MG63 (cell line): ENCODE measurements around the gene IMPDH1. TPM values are rescaled to one million over a fixed set of nuclear protein-coding genes. Genes with fewer than 3 reads are reported as not detected.

Source experiments
- DNase-seq: peaks from one replicate; pipeline ENCODE4 v3.0.0-alpha.2; 2020
- H3K27me3 ChIP-seq: fragments of 250-450 bp; sonication (Bioruptor Pico); 2 replicates; pipeline ENCODE4 v1.5.1; 2020; ENCODE audit warnings: mild to moderate bottlenecking, moderate library complexity
- H3K36me3 ChIP-seq: fragments of 250-450 bp; sonication (Bioruptor Pico); 2 replicates; pipeline ENCODE4 v1.5.1; 2020; ENCODE audit warnings: mild to moderate bottlenecking, moderate library complexity
- H3K4me3 ChIP-seq: fragments of 250-450 bp; sonication (Bioruptor Pico); 2 replicates; pipeline ENCODE4 v1.5.1; 2020; ENCODE audit warnings: mild to moderate bottlenecking, moderate library complexity
- H3K9me3 ChIP-seq: fragments of 250-450 bp; sonication (Bioruptor Pico); 2 replicates; pipeline ENCODE4 v1.5.1; 2020; ENCODE audit warnings: mild to moderate bottlenecking, moderate library complexity
- total RNA-seq: library from RNA; depleted of rRNA; stranded (reverse); fragments of >200 nt; shearing (Covaris generic); gene quantifications from 2 replicates; pipeline ENCODE4 v1.2.3, GENCODE V29; 2014; ENCODE audit warnings: low replicate concordance

The IMPDH1 gene
- total RNA-seq, 1 experiment from 2014 or later = 67.6 TPM

DNA sequence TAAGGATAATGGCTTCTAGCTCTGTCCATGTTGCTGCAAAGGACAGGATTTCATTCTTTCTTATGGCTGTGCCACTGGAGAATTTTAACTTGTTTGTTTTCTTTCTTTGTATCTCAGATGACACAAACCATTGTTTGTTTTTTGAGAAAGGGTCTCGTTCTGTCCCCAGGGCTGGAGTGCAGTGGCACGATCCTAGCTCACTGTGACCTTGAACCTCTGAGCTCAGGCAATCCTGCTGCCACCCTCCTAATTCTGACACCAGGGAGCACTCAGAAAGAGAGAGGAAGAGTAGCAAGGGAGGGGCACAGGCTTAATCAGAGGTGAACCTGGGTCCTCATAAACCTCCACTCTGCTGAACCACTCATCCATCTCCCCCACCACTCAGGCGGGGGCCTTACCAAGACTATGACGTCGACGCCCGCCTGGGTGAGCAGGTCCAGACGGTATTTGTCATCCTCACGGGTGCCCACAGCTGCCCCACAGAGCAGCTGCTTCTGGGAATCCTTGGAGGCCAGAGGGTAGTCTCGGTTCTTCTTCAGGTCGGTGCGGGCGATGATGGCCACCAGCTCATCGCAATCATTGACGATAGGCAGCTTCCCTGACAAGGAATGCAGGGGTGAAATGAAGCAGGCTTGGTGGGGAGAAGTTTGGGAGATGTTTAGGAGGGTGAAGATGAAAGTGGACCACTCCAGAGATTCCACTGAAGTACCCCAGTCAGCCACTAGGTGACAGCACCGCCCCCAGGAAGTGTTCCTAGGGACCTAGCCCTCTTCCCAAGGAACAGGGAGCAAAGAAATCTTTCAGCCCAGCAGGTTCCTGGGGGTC lies 11.6 kb downstream of the IMPDH1 start:
- DNase-seq = no peak
- H3K9me3 ChIP-seq = no peaks in the 10 kb centered on the region
- no peaks in the 10 kb centered on the region for H3K27me3 ChIP-seq
- H3K36me3 ChIP-seq = peaks cover 8% of the 10 kb centered on the region
- H3K4me3 ChIP-seq = no peak overlapping the region

DNA sequence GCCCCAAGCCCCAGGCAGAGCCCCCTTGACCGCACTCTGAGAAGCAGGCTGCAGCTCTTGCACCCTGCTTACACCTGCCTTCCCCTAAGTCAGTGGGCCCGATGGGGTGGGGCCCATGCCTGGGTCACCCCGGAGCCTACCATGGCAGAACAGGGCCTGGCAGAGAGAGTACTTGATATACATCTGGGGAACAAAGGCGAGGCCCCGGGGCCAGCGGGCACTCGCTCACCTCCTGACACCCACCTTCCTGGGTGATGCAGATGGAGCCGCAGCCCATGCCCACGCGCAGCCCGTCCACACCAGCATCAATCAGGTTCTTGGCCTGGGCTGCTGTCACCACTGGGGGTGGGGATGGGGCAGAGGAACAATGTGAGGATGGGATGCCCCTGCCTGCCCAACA lies 13.4 kb downstream of the IMPDH1 start:
- no peak overlapping the region for H3K4me3 ChIP-seq
- H3K9me3 ChIP-seq = no peaks in the 10 kb centered on the region
- H3K27me3 ChIP-seq = no peaks in the 10 kb centered on the region
- no peak for DNase-seq
- peaks cover 8% of the 10 kb centered on the region for H3K36me3 ChIP-seq

DNA sequence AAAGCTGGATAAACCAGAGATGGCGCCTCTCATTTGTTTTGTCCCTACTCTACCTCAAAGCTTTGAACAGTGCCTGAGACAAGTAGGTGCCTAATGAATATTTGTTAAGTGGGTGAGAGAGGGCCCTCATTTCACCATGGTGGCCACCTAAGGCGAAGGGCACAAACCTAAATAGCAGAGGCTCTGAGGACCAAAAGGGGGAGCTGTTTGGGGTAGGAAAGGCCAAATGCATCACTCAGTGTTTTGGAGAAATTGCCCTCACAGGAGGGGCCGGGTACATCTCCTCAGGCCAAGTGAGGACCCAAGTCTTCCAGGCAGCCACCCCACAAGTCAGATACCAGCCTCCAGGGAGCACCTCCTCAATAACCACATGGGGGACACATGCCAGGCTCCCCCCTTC lies 14.0 kb downstream of the IMPDH1 start:
- Histone ChIP-seq H3K27me3 (no peaks in the 10 kb centered on the region), H3K4me3 (no peak overlapping the region), H3K9me3 (no peaks in the 10 kb centered on the region), H3K36me3 (peaks cover 8% of the 10 kb centered on the region)
- DNase-seq = no peak

DNA sequence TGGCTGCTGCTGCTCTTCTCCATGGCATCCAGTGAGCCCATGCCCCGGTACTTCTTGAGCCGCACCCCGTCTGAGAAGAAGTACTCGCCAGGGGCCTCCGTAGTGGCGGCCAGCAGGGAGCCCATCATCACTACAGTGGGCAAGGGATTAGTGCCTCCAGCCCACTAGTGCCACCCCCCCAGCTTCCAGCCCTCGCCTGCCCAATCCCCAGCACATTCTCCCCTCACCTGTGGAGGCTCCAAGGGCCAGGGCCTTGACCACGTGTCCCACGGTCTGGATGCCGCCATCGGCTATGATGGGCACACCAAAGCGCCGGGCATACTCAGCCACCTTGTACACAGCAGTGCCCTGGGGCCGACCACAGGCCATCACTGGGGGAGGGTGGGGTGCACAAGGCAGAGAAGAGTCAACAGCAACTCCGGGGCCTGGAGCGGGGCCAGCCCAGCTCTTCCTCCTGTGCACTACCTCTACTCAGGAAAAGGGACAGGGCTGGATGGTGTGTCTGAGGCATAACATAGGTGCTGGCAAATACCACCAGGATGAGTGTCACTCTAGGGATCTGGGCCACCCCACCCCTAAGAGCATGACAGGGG lies 14.8 kb downstream of the IMPDH1 start:
- Histone ChIP-seq H3K4me3 (no peak overlapping the region), H3K27me3 (no peaks in the 10 kb centered on the region), H3K9me3 (no peaks in the 10 kb centered on the region), H3K36me3 (peaks cover 8% of the 10 kb centered on the region)
- no peak for DNase-seq

DNA sequence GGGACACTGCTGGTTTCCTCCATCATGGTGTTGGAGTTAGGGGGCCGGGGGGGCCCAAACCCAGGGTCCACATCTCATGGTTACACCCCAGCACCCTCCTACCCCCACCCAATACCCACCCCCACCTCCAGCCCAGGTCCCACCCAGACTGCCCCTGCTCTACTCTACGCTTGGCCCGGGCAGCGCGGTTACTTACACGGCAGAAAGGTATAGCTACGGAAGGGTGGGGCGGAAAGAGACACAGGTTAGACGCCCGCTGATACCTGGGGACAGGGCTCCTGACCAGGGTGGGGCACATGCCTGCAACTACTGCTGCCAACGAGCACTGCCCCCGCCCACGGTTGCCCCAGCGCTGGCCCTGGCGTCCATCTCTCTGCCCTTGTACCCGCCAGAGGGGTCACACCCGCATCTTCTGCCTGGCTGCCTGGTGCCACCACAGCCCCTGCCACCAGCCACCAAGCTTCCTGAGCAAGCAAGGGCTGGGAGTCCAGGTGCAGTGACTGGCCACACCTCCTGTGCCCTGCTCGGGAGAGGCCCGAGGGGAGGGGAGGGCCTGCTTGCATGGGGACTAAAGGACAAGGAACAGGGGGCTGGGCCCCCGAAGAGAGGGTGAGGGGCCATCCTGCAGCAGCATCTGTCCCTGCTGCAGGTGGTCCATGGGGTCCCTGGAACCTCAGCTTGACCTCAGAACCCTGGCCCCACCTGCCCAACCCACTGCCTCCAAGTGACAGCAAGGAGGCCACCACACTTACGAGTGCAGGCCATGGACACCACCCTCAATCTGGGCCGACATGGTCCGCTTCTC lies 16.1 kb downstream of the IMPDH1 start:
- Histone ChIP-seq H3K27me3 (no peaks in the 10 kb centered on the region), H3K9me3 (no peaks in the 10 kb centered on the region), H3K4me3 (no peak overlapping the region), H3K36me3 (peaks cover 8% of the 10 kb centered on the region)
- no peak for DNase-seq

DNA sequence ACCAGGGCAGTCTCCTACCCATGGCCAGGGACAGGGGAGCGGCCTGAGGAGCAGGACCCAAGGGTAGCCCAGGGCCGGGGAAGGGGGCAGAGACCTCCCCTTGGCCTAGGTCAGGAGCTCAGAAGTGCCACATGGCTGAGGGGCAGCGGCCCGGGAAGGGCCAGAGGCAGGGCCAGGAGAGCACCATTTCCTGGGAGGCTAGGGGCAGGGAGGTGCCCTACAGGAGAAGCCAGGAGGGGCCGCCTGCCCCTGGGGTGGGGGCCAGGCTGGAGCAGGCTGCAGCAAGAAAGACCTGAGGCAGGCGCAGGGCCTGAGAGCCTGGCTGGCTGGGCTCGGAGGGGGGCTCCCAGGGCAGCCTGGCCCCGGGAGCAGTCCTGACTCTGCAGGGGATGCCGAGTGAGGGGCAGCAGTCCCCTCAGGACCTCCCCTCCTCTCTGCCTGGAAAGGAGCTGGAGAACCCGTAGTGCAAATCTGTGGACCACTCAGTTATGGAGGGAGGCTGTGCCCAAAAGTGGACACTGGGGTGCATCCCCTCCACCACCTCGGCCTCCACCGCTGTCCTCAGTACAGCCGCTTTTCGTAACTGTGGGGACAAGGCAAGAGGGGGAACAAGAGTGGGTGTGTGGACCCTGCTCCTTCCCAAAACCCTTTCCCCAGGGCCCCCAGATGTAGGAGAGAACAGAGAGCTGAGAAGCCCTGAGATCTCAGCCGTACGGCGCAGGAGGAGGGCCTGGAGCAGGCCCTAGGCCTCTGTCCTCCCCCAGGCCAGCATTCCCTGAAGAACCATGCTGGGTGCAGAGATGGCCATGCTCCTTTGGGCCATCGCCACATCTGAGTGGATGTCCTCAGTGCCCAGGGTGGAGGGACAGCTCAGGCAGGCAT lies 17.1 kb downstream of the IMPDH1 start:
- Histone ChIP-seq H3K36me3 (peaks cover 1% of the 10 kb centered on the region), H3K27me3 (no peaks in the 10 kb centered on the region; the same call in 1 of the 2 replicates), H3K4me3 (no peak overlapping the region), H3K9me3 (no peaks in the 10 kb centered on the region)
- DNase-seq = no peak

DNA sequence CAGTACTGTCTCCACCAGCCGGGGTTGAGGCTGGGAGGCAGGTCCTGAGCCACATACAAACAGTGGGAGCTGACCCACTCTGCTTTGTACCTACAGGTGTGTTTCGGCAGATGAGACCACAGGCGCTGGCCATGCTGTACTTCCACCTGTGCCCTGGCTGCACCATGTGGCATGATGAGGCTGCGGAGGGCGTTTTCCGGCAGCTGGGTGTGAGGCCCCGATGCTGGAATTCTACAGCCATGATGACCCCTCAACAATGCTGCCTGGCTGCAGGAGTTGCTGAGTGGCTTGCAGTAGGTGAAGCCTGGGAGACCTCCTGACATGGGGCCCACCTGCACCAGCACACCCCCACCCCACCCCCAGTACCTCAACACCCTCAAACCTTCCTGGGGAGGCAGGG lies 18.0 kb downstream of the IMPDH1 start:
- Histone ChIP-seq H3K36me3 (no peaks in the 10 kb centered on the region; the same call in 1 of the 2 replicates), H3K9me3 (no peaks in the 10 kb centered on the region), H3K4me3 (no peak overlapping the region), H3K27me3 (no peaks in the 10 kb centered on the region; the same call in 1 of the 2 replicates)
- no peak for DNase-seq

DNA sequence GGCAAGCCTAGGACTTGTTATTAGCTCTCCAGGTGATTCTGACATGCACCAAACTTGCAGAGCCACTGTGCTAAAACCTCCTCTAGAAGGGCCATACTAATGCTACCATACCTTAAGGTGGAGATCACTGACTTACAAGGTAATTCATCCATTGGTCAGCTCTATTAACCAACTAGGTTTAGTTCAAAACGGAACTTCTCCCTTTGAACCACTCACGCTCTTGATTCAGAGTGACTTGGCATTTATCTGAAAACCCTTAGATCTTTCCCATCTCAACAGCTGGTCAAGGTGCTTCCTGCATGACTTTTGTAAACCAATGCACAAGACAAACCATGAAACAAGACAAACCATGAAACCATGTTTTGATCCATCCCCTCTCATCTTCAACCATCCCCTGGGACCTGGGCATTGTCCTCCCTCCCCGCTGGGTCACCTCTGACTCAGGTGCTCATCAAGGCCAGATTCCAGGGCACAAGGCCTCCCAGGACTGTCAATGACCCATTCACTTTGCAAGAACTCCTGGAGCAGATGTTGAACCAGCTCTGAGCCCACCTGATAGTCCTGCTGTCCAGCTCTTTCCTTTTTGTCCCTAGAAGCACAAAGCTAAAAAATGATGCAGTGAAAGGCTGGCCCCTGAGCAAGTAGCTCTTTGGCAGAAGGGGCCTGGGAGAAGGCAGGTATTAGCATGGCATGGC lies 18.8 kb downstream of the IMPDH1 start:
- H3K9me3 ChIP-seq = no peaks in the 10 kb centered on the region
- H3K36me3 ChIP-seq = no peaks in the 10 kb centered on the region
- DNase-seq = no peak
- no peaks in the 10 kb centered on the region; the same call in 1 of the 2 replicates for H3K27me3 ChIP-seq
- no peak overlapping the region for H3K4me3 ChIP-seq

DNA sequence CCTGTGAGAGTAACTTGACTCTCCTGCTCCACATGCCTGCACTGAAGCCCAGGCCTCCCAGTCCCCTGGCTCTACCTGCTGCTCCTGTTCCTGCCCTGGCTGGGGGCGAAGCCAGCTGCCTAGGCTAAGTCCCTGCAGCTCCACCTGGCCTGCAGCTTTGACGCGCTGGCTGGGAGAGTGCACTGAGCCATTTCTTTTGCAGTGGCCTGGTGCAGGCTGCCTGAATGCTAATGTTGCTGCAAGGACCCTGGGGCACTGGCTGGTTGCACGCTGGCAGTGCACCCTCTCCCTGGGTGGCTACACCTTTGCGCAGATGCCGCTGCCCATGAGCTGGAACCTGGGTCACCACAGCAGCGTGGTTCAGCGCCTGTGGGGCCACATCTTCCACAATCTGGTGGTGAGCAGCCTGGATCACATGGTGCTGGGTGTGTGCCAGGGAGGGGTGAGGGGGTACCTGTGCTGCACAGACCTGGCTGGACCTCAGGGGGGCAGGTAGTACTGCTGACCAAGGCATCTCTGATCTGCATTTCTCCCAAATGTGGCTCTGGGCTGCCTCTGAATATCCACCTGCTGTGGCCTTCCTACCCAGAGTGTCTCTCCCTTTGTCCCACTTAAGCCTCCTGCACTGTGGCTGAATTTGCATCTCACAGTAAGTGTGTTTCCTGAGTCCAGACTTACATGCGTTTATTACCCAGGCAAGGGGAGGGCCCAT lies 20.0 kb downstream of the IMPDH1 start:
- no peaks in the 10 kb centered on the region; the same call in 1 of the 2 replicates for H3K27me3 ChIP-seq
- no peaks in the 10 kb centered on the region for H3K9me3 ChIP-seq
- no peak overlapping the region for H3K4me3 ChIP-seq
- DNase-seq = no peak
- no peaks in the 10 kb centered on the region for H3K36me3 ChIP-seq

DNA sequence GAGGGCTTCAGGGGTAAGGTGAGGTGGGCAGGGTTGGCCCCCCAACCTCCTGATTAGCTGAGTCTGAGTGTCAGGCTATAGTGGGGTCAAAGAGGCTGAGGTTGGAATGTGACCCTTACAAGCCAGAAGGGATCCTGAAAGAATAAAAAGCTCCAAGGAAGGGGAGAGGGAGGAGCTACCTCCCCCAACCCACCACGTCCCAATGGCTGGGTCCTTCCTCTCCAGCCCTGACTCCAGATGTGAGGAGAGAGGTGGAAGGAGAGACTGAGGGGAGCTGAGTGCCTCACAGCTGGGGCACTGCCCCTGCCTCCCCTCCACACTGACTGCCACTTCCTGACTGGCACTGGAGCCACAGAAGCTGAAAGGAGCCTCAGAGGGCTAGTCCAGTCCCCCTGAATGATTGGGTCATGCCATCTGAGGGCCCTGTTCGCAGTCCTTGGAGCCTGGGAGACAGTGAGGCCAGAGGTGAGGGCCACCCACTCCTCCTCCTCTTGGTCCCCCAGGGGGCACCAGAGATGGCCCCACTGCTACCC lies 20.6 kb downstream of the IMPDH1 start:
- Histone ChIP-seq H3K4me3 (no peak overlapping the region), H3K27me3 (no peaks in the 10 kb centered on the region; the same call in 1 of the 2 replicates), H3K36me3 (no peaks in the 10 kb centered on the region), H3K9me3 (no peaks in the 10 kb centered on the region)
- DNase-seq = no peak

DNA sequence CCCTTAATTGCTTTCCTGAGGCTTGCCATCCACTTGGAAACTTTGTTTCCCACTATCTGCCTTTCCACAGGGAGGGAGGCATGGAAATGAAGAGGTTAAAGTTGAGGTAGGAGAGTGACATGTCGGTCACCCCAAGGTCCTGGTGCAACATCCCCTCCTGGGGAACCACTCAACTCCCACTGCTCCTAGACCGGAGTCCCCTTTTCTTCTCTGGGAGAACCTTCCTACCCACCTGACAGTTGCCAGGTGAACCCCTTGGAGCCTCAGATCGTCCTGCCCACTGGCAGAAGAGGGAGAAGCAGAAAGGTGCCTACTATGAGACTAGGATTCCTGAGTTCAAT lies 21.7 kb downstream of the IMPDH1 start:
- H3K4me3 ChIP-seq = no peak overlapping the region
- no peak for DNase-seq
- no peaks in the 10 kb centered on the region for H3K9me3 ChIP-seq
- H3K36me3 ChIP-seq = no peaks in the 10 kb centered on the region
- H3K27me3 ChIP-seq = no peaks in the 10 kb centered on the region; the same call in 1 of the 2 replicates

DNA sequence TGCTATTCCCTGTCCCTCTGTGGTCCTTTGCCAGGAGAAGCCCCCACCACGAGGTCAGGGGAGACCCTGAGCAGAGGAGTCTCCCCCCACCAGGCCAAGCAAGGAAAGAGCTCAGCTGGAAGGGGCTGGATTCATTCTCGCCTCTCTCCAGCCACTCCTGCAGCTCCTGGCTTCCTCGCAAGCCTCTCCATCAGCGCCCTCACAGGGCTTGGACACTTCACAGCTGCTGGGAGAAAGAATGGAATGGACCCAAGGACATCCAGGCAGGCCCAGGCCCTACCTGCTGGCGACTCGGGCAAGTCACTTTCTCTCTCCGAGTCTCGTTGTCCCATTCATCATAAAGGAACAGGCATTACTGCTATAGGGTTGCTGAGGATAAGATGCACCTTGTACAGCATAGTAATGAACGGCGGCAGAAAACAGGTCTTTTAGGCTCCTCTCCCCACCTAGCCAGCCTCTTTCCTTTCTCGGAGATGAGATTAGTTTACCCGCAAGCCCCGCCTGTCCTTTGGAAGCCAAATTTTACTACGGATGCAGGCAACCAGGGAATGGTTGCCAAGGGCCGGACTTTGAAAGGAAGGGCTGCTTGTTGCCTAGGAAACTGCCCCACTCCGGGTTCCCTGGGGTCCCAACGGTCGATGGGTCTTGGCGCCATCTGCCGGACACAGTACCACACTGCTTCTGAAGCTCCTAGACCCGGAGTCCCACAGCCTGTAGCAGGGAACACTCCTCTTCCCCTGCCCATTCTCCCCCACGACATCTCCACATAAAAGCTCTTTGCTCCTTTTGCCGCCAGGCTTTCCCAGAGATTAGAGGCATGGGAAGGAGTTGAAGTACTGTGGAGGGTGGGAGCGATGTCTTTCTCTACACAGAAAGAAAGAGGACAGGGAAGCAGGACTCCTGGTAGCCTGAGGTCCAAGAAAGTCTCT lies 22.3 kb downstream of the IMPDH1 start:
- Histone ChIP-seq H3K4me3 (no peak overlapping the region), H3K36me3 (no peaks in the 10 kb centered on the region), H3K9me3 (no peaks in the 10 kb centered on the region), H3K27me3 (no peaks in the 10 kb centered on the region; the same call in 1 of the 2 replicates)
- peak; percentile 55 for DNase-seq

DNA sequence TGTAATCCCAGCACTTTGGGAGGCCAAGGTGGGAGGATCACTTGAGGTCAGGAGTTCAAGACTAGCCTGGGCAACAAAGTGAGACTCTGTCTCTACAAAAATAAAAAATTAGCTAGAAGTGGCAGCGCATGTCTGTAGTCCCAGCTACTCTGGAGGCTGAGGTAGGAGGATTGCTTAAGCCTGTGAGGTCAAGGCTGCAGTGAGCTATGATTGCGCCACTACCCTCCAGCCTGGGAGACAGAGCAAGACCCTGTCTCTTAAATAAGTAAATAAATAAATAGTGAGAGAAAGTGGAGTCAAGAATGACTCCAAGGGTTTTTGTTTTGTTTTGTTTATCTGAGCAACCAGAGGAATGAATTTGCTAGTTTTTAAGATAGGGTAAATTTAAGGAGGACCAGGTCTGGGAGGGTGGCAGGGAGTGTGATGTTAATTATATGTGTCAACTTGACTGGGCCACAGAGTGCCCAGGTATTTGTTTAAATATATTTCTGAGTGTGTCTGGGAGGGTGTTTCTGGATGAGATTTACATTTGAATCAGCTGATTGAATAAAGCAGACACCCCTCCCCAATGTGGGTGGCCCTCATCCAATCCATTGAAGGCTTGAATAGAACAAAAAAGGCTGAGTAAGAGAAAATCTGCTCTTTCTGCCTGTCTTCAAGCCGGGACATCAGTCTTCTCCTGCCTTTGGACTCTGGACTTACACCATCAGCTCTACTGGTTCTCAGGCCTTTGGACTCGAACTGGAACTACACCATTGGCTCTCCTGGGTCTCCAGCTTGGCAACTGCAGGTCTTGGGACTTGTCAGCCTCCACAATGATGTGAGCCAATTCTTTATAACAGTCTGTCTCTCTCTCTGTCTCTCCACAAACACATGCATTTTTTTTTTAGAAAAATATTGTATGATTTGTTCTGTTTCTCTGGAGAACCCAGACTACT lies 23.5 kb downstream of the IMPDH1 start:
- H3K27me3 ChIP-seq = no peaks in the 10 kb centered on the region; the same call in 1 of the 2 replicates
- H3K4me3 ChIP-seq = no peak overlapping the region
- no peaks in the 10 kb centered on the region for H3K36me3 ChIP-seq
- no peaks in the 10 kb centered on the region for H3K9me3 ChIP-seq
- DNase-seq = no peak
